ENCODE data around the gene MLYCD.

DNA sequence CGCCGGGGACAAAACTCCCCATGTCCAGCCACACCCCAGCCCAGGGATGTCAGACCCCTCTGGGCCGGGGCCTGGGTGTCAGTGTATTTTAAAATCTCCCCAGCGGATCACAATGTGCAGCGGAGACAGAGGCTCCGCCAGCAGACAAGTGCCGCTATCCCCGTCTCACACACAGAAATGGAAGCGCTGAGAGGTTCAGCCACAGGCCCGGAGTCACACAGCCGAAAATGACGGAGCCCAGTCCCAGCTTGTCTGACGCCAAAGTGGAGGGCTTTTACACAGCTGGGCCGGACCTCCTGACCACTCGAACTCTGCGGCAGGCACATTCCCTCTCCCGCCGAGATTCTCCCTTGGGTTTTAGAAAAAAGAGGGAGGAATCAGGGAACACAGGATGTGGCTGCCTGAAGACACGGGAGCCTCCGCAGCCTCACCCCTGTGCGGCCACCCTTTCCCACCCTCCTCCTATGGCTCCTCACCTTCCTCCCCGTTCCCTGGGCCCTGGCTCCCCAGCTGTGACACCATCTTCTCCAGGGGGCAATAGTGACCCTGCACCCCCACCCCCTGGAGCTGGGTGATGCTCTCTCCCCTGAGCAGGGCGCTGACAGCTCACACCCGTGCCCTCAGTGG lies 47.4 kb downstream of the MLYCD start:
- TF ChIP-seq, protein P1, sequence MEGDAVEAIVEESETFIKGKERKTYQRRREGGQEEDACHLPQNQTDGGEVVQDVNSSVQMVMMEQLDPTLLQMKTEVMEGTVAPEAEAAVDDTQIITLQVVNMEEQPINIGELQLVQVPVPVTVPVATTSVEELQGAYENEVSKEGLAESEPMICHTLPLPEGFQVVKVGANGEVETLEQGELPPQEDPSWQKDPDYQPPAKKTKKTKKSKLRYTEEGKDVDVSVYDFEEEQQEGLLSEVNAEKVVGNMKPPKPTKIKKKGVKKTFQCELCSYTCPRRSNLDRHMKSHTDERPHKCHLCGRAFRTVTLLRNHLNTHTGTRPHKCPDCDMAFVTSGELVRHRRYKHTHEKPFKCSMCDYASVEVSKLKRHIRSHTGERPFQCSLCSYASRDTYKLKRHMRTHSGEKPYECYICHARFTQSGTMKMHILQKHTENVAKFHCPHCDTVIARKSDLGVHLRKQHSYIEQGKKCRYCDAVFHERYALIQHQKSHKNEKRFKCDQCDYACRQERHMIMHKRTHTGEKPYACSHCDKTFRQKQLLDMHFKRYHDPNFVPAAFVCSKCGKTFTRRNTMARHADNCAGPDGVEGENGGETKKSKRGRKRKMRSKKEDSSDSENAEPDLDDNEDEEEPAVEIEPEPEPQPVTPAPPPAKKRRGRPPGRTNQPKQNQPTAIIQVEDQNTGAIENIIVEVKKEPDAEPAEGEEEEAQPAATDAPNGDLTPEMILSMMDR (IDR thresholded peaks at IDR 0.05; ENCODE audit: low read length): no peak
- TF ChIP-seq EZH2 (optimal IDR thresholded peaks at IDR 0.05; ENCODE audit: low read depth, low read length): no peak

Data from MM.1S (cell line).